Uterus (tissue), 4 donors: ENCODE data around the gene ALOX5AP. TPM values are rescaled to one million over a fixed set of nuclear protein-coding genes. Genes with fewer than 3 reads are reported as not detected.

ENCODE experiments used
- DNase-seq, 2 donors: peaks; one replicate each; pipeline ENCODE4 v3.0.0-alpha.2; 2019 to 2020
- H3K27ac ChIP-seq, 2 donors: fragments of 200-600 bp; sonication (generic); 1 replicate in 1 of 2; 2 replicates in 1 of 2; pipeline ENCODE4 v1.5.1; 2016 to 2018
- H3K27me3 ChIP-seq, 2 donors: fragments of 200-600 bp; sonication (generic); one replicate each; pipeline ENCODE4 v1.5.1; 2018 to 2019; ENCODE audit warnings: control low read depth in 1 of 2
- H3K36me3 ChIP-seq, 2 donors: fragments of 200-600 bp; sonication (generic); one replicate each; pipeline ENCODE4 v1.5.1; 2019; ENCODE audit warnings: control low read depth in 1 of 2
- H3K4me1 ChIP-seq, 2 donors: fragments of 200-600 bp; sonication (generic); one replicate each; pipeline ENCODE4 v1.5.1; 2018 to 2019; ENCODE audit warnings: control low read depth in 1 of 2
- H3K4me3 ChIP-seq, 2 donors: fragments of 200-600 bp; sonication (generic); 1 replicate in 1 of 2; 2 replicates in 1 of 2; pipeline ENCODE4 v1.5.1; 2018 to 2019; ENCODE audit warnings: mild to moderate bottlenecking in 1 of 2
- H3K9me3 ChIP-seq, 2 donors: fragments of 200-600 bp; sonication (generic); one replicate each; pipeline ENCODE4 v1.5.1; 2019; ENCODE audit warnings: control low read depth in 1 of 2
- POLR2A ChIP-seq, 2 donors: fragments of 450-650 bp; IDR thresholded peaks; one replicate each; pipeline ENCODE4 v1.6.1; 2016; ENCODE audit warnings: antibody characterized with exemption in 2 of 2, mild to moderate bottlenecking in 1 of 2, moderate library complexity in 1 of 2
- intact Hi-C: fragments of 100-400 bp; cut with DNase I; formaldehyde crosslinking; loops from one replicate; pipeline ENCODE4 v1.15.1; 2023; ENCODE audit warnings: low total_unique reads
- total RNA-seq, 4 donors: library from RNA; depleted of rRNA in 3 of 4; stranded (reverse); fragments of >200 nt in 3 of 4; gene quantifications; one replicate each; pipeline versions ENCODE4 v1.1.0 to v1.2.4, GENCODE V29; 2014 to 2023
- TF ChIP-seq, protein P1 (sequence below), 4 experiments: fragments of 200-600 bp in 2 of 4; fragments of 450-650 bp in 2 of 4; sonication (generic) in 2 of 4; IDR thresholded peaks; one replicate each; pipeline ENCODE4 v1.5.1; 2016 to 2019; ENCODE audit warnings: antibody characterized with exemption in 4 of 4, mild to moderate bottlenecking in 2 of 4, moderate library complexity in 1 of 4
- donor health status: DM: yes; HTN: yes; CAD: no.

The ALOX5AP gene
- total RNA-seq, 4 donors from 2014 or later: 4.4 to 40.6 (median 12.7) TPM

DNA sequence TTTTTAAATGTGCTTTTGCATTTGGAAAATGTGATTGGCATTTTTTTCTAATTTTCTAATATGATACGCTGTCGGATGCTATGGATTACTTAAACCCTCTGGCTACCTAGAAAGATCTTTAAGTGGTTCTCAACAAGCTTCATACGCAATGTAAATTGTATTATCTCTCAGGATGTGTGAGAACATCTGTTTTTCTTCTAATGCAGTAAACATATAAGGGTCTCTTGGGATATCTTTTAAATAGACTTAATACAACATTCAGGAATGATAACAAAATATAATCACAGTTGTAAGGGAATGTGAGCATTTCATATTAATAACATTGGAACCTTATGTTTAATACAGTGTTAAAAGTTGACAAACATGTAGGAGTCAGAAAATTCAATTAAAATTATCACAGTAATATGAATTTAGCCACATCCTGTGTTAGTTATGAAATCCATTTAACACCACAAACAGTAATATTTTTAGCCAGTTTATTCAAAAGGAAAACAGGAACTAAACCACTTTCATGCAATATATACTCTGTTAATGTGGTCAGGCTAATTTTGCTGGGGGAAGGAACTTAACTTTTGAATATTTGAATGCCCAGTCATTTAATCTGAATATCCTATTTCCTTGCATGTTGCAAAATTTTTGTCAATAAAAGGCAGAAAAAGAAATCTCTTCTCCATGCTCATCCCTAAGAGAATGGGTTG, 15.0 kb upstream of the ALOX5AP start:
- H3K27ac ChIP-seq: no peak overlapping the region
- no peak overlapping the region for H3K4me3 ChIP-seq
- H3K9me3 ChIP-seq: no peaks in the 10 kb centered on the region
- intact Hi-C loops: no loop called here
- no peak for TF ChIP-seq POLR2A (IDR thresholded peaks at IDR 0.05)
- TF ChIP-seq, protein P1, sequence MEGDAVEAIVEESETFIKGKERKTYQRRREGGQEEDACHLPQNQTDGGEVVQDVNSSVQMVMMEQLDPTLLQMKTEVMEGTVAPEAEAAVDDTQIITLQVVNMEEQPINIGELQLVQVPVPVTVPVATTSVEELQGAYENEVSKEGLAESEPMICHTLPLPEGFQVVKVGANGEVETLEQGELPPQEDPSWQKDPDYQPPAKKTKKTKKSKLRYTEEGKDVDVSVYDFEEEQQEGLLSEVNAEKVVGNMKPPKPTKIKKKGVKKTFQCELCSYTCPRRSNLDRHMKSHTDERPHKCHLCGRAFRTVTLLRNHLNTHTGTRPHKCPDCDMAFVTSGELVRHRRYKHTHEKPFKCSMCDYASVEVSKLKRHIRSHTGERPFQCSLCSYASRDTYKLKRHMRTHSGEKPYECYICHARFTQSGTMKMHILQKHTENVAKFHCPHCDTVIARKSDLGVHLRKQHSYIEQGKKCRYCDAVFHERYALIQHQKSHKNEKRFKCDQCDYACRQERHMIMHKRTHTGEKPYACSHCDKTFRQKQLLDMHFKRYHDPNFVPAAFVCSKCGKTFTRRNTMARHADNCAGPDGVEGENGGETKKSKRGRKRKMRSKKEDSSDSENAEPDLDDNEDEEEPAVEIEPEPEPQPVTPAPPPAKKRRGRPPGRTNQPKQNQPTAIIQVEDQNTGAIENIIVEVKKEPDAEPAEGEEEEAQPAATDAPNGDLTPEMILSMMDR (IDR thresholded peaks at IDR 0.05): no peak
- H3K27me3 ChIP-seq: no peaks in the 10 kb centered on the region
- H3K36me3 ChIP-seq: no peaks in the 10 kb centered on the region
- no peaks in the 10 kb centered on the region for H3K4me1 ChIP-seq
- no peak for DNase-seq

GRCh38 chr13:30721936-30722335, 13.4 kb upstream of the ALOX5AP start:
- no peaks in the 10 kb centered on the region for H3K9me3 ChIP-seq
- H3K36me3 ChIP-seq: no peaks in the 10 kb centered on the region
- TF ChIP-seq, protein P1 (IDR thresholded peaks at IDR 0.05): no peak
- TF ChIP-seq POLR2A (IDR thresholded peaks at IDR 0.05): no peak
- H3K27me3 ChIP-seq: no peaks in the 10 kb centered on the region
- intact Hi-C loops: no loop called here
- DNase-seq: no peak
- no peaks in the 10 kb centered on the region for H3K4me1 ChIP-seq
- no peak overlapping the region for H3K4me3 ChIP-seq
- no peak overlapping the region for H3K27ac ChIP-seq

- Histone ChIP-seq H3K4me1 (no peaks in the 10 kb centered on the region), H3K9me3 (no peaks in the 10 kb centered on the region), H3K27ac (no peak overlapping the region), H3K36me3 (no peaks in the 10 kb centered on the region), H3K27me3 (no peaks in the 10 kb centered on the region), H3K4me3 (no peak overlapping the region)
- intact Hi-C loops: no loop called here
- no peak for TF ChIP-seq POLR2A (IDR thresholded peaks at IDR 0.05)
- TF ChIP-seq, protein P1 (IDR thresholded peaks at IDR 0.05): no peak
- no peak for DNase-seq
These were observed 13.0 kb upstream of the ALOX5AP start for GRCh38 chr13:30722361-30722760.

DNA sequence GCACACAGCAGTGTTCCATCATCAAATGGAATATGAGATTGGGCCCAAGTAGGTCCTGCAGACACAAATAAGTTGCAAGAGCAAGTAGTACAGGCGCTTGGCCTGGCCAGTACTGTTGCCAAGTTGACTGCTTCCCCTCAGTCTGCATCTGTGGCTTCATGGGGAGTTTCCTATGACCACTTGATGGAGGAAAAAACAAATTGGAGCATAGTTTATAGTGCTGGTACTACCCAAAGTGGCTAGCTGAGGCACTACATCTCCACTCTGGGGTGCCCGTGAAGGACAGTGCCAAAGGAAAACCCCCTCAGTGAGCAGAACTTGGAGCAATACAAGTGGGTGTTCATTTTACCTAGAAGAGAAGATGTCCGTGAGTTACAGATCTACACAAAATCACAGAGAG, 10.6 kb upstream of the ALOX5AP start:
- no peaks in the 10 kb centered on the region for H3K36me3 ChIP-seq
- no peaks in the 10 kb centered on the region for H3K27me3 ChIP-seq
- no peaks in the 10 kb centered on the region for H3K4me1 ChIP-seq
- H3K4me3 ChIP-seq: no peak overlapping the region
- intact Hi-C loops: no loop called here
- H3K27ac ChIP-seq: no peak overlapping the region
- no peak for TF ChIP-seq POLR2A (IDR thresholded peaks at IDR 0.05)
- TF ChIP-seq, protein P1 (IDR thresholded peaks at IDR 0.05): no peak
- H3K9me3 ChIP-seq: no peaks in the 10 kb centered on the region
- DNase-seq: no peak

DNA sequence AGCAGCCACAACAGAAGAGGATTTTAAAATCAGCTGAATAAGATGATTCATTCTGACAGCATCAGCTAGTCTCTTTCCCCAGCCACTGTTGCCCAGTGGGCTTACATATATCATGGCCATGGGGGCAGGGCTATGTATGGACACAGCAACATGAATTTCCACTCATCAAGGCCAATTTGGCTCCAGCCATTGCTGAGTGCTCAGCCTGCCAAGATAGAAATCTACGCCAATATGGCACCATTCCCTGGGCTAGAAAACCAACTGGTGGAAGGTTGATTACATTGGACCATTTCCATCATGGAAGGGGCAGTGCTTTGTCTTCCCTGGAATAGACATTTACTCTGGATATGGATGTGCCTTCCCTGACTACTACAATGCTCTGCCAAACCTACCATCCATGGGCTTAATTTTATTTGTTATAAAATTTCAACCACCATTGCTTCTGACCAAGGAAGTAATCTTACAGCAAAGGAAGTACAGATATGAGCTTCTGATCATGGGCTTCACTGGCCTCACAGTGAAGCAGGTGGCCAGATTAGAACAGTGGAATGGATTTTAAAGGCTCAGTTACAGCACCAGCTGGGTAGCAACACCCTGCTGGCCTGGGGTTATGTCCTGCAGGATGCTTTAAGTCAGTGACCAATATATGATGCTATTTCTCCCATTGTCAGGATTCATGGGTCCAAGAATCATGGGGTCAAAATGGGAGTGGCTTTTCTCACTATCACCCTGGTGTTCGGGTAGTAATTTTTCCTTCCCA, 9.8 kb upstream of the ALOX5AP start:
- TF ChIP-seq, protein P1 (IDR thresholded peaks at IDR 0.05): no peak
- TF ChIP-seq POLR2A (IDR thresholded peaks at IDR 0.05): no peak
- no peaks in the 10 kb centered on the region for H3K4me1 ChIP-seq
- H3K27ac ChIP-seq: no peak overlapping the region
- no peaks in the 10 kb centered on the region for H3K27me3 ChIP-seq
- no peaks in the 10 kb centered on the region for H3K36me3 ChIP-seq
- no peak for DNase-seq
- intact Hi-C loops: no loop called here
- no peaks in the 10 kb centered on the region for H3K9me3 ChIP-seq
- no peak overlapping the region for H3K4me3 ChIP-seq
